OCI-LY3 (cell line): Measurements from ENCODE around the gene BMPR1B.

Experiments used
- H2AFZ ChIP-seq: fragments of 200-600, 300-600 bp; shearing (Covaris generic); 2 replicates; pipeline ENCODE4 v1.6.0; 2014; ENCODE audit warnings: antibody characterized with exemption, low read depth, low read length
- H3K27ac ChIP-seq: fragments of 200-600, 300-600 bp; sonication (generic); 2 replicates; pipeline ENCODE4 v1.5.1; 2014; ENCODE audit warnings: mild to moderate bottlenecking, low read length, moderate library complexity, mixed read lengths
- H3K27me3 ChIP-seq: fragments of 200-600, 300-600 bp; sonication (generic); 2 replicates; pipeline ENCODE4 v1.6.1; 2014; ENCODE audit warnings: low read depth, low read length, mixed read lengths
- H3K36me3 ChIP-seq: fragments of 200-600, 300-600 bp; sonication (generic); replicated peaks from 2 replicates; pipeline ENCODE3; 2014; ENCODE audit warnings: low read depth, low read length, mixed read lengths
- H3K4me1 ChIP-seq: fragments of 300-600, 200-600 bp; sonication (generic); 2 replicates; pipeline ENCODE4 v1.6.1; 2014; ENCODE audit warnings: low read length, mixed read lengths
- H3K4me2 ChIP-seq: fragments of 200-600, 300-600 bp; sonication (generic); 2 replicates; pipeline ENCODE4 v1.6.1; 2014; ENCODE audit warnings: low read length, mixed read lengths
- H3K4me3 ChIP-seq: fragments of 300-600, 200-600 bp; sonication (generic); 2 replicates; pipeline ENCODE4 v1.5.1; 2014; ENCODE audit warnings: antibody characterized with exemption, mild to moderate bottlenecking, low read length, moderate library complexity
- H3K79me2 ChIP-seq: fragments of 300-600, 200-600 bp; shearing (Covaris generic); 2 replicates; pipeline ENCODE4 v1.6.1; 2014; ENCODE audit warnings: mild to moderate bottlenecking, low read length, mixed read lengths
- H3K9ac ChIP-seq: fragments of 300-600, 200-600 bp; shearing (Covaris generic); 2 replicates; pipeline ENCODE4 v1.6.0; 2014; ENCODE audit warnings: mild to moderate bottlenecking, low read length, moderate library complexity
- H3K9me3 ChIP-seq: fragments of 200-600, 300-600 bp; shearing (Covaris generic); 2 replicates; pipeline ENCODE4 v1.6.1; 2014; ENCODE audit warnings: low read length, mixed read lengths; ENCODE audit not compliant: insufficient read depth
- H4K20me1 ChIP-seq: fragments of 200-600, 300-600 bp; sonication (generic); 2 replicates; pipeline ENCODE4 v1.6.1; 2016; ENCODE audit warnings: low read length, mixed read lengths; ENCODE audit not compliant: insufficient read depth
- EZH2phosphoT487 ChIP-seq: fragments of 200-600 bp; shearing (Covaris generic); IDR thresholded peaks from 2 replicates; pipeline ENCODE4 v1.6.1; 2018; ENCODE audit warnings: antibody characterized with exemption, mixed run types, low read depth
- TF ChIP-seq, protein P1 (sequence below): fragments of 200-600, 300-600 bp; sonication (generic); IDR thresholded peaks from 2 replicates; pipeline ENCODE4 v1.5.1; 2014; ENCODE audit warnings: antibody characterized with exemption, low read length, low read depth

BMPR1B gene

DNA sequence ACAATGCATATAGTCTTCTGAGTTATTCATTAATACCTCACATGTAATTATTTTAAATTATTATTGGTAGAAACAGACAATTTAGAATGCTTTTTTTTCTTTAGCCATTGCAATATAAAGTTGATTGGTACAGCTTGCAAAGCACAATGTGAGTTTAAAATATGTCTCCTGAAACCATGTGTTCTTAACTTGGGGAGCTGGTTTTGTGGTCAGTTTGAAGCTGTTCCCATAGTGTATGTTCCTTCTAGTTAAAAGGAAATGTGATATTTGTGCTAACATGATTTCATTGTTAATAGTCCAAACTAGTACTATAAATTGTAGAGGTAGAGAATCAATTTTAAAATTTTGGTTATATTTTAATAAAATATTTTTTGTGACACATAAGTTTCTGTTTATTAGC lies 247.2 kb downstream of the BMPR1B start:
- H3K9ac ChIP-seq, result no peak overlapping the region
- no peaks in the 10 kb centered on the region for H3K36me3 ChIP-seq
- H3K4me2 ChIP-seq, result no peak overlapping the region
- no peaks in the 10 kb centered on the region for H3K9me3 ChIP-seq
- no peak overlapping the region for H2AFZ ChIP-seq
- H3K4me3 ChIP-seq, result no peak overlapping the region
- no peaks in the 10 kb centered on the region for H3K79me2 ChIP-seq
- H3K27ac ChIP-seq, result no peak overlapping the region
- H4K20me1 ChIP-seq, result no peaks in the 10 kb centered on the region
- TF ChIP-seq, protein P1, sequence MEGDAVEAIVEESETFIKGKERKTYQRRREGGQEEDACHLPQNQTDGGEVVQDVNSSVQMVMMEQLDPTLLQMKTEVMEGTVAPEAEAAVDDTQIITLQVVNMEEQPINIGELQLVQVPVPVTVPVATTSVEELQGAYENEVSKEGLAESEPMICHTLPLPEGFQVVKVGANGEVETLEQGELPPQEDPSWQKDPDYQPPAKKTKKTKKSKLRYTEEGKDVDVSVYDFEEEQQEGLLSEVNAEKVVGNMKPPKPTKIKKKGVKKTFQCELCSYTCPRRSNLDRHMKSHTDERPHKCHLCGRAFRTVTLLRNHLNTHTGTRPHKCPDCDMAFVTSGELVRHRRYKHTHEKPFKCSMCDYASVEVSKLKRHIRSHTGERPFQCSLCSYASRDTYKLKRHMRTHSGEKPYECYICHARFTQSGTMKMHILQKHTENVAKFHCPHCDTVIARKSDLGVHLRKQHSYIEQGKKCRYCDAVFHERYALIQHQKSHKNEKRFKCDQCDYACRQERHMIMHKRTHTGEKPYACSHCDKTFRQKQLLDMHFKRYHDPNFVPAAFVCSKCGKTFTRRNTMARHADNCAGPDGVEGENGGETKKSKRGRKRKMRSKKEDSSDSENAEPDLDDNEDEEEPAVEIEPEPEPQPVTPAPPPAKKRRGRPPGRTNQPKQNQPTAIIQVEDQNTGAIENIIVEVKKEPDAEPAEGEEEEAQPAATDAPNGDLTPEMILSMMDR, result no peak
- no peak for TF ChIP-seq EZH2phosphoT487
- no peaks in the 10 kb centered on the region for H3K27me3 ChIP-seq
- H3K4me1 ChIP-seq, result no peaks in the 10 kb centered on the region

DNA sequence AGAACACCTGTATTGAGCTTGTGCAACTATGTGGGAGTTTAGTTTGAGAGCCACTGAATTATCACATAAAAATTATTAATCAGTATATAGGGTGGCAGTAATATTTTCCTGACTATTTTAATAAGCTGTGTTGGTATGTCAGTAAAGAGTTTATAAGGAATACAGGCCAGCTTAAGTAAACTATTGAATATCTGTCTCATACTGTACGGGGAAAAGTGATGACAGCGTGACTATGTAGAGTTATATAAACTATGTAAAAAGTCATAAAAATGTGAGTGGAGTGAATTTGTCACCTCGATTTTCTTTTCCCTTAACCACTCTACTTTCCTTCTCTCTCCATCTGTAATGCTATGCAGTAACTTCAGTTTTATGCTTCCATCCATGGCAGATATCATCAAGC lies 250.2 kb downstream of the BMPR1B start:
- H3K4me2 ChIP-seq, result no peak overlapping the region
- no peaks in the 10 kb centered on the region for H3K79me2 ChIP-seq
- no peak overlapping the region for H3K4me3 ChIP-seq
- no peak overlapping the region for H3K27ac ChIP-seq
- no peaks in the 10 kb centered on the region for H3K9me3 ChIP-seq
- TF ChIP-seq, protein P1, result no peak
- TF ChIP-seq EZH2phosphoT487, result no peak
- no peak overlapping the region for H2AFZ ChIP-seq
- no peaks in the 10 kb centered on the region for H3K36me3 ChIP-seq
- no peaks in the 10 kb centered on the region for H3K27me3 ChIP-seq
- no peak overlapping the region for H3K9ac ChIP-seq
- H3K4me1 ChIP-seq, result no peaks in the 10 kb centered on the region
- no peaks in the 10 kb centered on the region for H4K20me1 ChIP-seq

DNA sequence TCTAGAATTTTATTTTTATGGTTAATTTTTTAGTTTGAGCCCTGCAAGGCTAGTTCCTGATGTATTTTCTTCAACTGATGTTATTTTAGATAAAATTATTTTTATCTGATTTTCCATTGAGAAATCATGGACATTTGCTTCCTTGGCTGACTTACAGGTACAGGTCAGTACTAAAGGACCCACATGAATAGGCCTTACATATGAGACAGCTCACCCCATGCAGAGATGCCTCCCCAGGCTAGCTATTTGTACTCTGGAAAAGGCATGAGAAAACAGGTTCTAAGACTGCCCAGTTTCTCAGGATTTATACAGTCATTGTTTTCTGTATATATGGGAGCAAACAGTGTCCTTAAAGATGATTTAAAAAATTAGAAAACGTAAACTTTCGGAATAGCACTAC lies 255.5 kb downstream of the BMPR1B start:
- Histone ChIP-seq H3K27ac (no peak overlapping the region), H3K79me2 (no peaks in the 10 kb centered on the region), H3K9ac (no peak overlapping the region), H3K27me3 (no peaks in the 10 kb centered on the region), H3K4me2 (no peak overlapping the region), H3K4me3 (no peak overlapping the region), H3K4me1 (no peaks in the 10 kb centered on the region), H2AFZ (no peak overlapping the region), H3K9me3 (no peaks in the 10 kb centered on the region), H4K20me1 (no peaks in the 10 kb centered on the region), H3K36me3 (no peaks in the 10 kb centered on the region)
- TF ChIP-seq, protein P1, result no peak
- TF ChIP-seq EZH2phosphoT487, result no peak

DNA sequence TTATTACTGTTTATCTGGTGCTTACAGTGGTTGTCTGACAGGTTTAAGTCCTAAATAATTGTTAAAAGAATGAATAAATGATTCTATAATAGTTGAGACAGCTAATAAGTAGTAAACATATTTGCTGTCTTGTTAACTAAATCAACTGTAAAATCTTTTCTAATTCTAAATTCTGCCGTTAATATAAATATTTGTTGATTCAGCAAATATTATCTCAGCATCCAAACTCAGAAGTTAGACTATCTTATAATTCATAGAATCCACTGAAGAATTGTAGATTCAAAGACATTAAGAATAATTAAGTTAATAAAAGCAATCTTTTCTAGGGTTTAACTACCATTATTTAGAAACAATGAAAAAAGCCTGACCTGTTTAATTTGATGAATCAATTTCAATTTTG lies 256.3 kb downstream of the BMPR1B start:
- Histone ChIP-seq H3K79me2 (no peaks in the 10 kb centered on the region), H3K27ac (no peak overlapping the region), H4K20me1 (no peaks in the 10 kb centered on the region), H3K9ac (no peak overlapping the region), H2AFZ (no peak overlapping the region), H3K4me1 (no peaks in the 10 kb centered on the region), H3K9me3 (no peaks in the 10 kb centered on the region), H3K27me3 (no peaks in the 10 kb centered on the region), H3K4me2 (no peak overlapping the region), H3K36me3 (no peaks in the 10 kb centered on the region), H3K4me3 (no peak overlapping the region)
- TF ChIP-seq, protein P1, result no peak
- TF ChIP-seq EZH2phosphoT487, result no peak
